ENCODE results near the gene PSORS1C1.
"Not testable (repeated sequence)": the region's sequence is repeated elsewhere in the genome, so short reads cannot be mapped to it uniquely, and the experiment has no call there.

PSORS1C1 gene

DNA sequence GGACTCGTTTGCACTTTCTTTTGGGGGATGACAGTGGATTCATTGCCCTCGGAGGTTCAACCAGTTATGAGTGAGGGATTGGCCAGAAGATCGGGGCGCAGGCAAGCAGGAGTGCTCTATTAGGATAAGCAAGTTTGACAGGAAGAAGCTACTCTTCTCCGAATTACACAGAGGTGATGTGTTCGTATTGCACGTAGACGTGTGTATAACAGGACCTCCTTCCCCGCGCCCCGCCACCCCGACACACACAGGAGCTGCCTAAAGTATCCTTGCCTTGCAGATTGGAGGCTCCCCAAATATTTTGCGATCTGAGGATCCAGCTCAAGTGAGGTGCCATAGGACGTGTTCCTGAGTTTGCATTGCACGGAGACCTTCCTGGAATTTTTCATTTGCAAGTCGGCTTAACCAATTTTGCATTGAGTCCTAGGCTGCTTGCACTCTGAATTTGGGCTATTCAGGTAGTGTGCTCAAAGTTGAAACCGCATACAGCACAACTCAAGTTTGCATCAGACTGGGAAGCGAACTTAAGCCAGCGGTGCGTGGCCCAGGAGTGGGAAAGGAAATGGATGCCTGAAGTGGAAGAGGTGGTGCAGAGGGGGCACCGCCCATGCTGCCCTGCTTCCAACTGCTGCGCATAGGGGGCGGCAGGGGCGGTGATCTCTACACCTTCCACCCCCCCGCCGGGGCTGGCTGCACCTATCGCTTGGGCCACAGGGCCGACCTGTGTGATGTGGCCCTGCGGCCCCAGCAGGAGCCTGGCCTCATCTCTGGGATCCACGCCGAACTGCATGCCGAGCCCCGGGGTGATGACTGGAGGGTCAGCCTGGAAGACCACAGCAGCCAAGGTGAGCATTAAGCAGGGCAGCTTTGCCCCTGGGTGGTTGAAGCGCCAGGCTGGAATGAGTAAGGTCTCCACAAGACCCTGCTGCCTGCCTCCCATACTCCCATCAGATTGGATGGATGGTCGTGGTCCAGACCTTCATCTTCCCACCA lies 44.6 kb downstream of the PSORS1C1 start:
- DNase-seq (ENCODE audit: low read depth) = no peak

DNA sequence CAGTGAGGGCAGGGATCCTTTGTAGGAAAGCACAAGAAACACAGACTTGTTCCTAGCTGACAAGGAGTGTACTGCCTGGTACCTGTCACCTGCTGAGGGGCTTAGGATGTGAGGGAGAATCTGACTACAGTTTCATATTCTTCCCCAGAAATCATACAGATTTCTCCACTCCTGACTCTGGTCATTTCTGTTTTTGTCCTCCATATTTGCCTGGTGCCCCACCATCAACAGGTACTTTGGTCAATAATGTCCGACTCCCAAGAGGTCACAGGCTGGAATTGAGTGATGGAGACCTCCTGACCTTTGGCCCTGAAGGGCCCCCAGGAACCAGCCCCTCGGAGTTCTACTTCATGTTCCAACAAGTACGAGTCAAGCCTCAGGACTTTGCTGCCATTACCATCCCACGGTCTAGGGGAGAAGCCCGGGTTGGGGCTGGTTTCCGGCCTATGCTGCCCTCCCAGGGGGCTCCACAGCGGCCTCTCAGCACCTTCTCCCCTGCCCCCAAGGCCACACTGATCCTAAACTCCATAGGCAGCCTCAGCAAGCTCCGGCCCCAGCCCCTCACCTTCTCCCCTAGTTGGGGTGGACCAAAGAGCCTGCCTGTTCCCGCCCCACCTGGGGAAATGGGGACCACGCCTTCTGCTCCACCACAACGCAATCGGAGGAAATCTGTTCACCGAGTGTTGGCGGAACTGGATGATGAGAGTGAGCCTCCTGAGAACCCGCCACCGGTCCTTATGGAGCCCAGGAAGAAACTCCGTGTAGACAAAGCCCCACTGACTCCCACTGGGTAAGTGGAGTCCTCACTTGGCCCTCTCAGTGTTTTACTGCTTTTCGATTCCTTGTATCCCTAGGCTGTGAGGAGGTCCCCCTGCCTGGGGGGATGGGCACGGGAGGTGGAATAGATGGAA lies 46.9 kb downstream of the PSORS1C1 start:
- DNase-seq (ENCODE audit: low read depth) = no peak

DNA sequence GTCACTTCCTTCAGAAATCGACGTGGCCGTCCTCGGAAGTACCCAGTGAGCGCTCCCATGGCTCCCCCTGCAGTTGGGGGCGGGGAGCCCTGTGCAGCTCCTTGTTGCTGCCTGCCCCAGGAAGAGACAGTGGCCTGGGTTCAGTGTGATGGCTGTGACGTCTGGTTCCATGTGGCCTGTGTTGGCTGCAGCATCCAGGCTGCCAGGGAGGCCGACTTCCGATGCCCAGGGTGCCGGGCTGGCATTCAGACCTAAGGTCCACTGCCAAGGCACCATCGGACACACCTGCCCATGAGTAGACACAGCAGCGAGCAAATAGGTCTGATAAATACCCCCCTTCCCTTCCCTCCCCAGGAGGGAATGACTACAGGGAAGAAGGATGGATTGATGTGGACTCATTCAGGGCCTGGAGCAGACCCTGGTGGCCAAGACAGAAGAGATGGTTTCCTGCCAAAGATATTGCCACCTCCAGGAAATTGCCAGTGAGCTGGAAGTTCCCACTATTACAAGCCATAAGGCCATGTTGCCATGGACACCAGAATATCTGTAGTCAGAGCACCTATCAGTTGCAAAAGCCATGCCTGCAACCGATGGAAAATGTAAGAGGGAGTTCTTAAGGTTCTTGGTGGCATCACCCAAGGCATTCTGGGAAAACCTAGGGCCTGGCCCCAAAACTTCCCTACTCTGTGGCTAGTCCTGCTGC lies 48.0 kb downstream of the PSORS1C1 start:
- DNase-seq (ENCODE audit: low read depth) = no peak

DNA sequence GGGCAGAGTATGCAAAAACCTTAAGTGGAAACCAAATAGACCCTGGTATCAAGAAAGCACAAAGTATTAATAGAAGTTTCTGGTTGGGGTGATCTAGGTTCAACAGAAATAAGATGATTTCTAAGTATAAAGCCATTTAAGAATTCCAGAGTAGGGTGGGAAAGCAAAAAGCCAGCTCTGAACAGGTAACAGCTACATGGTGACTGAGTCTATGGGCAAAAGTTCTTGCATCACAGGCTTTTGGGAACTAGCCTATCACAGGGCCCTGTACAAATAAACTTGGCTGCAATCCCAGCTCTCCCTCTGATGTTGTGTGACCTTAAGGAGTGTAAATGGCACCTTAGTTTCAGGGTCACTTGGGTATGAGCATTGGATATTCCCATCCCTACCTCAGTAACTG lies 49.3 kb downstream of the PSORS1C1 start:
- no peak for DNase-seq (ENCODE audit: low read depth)

DNA sequence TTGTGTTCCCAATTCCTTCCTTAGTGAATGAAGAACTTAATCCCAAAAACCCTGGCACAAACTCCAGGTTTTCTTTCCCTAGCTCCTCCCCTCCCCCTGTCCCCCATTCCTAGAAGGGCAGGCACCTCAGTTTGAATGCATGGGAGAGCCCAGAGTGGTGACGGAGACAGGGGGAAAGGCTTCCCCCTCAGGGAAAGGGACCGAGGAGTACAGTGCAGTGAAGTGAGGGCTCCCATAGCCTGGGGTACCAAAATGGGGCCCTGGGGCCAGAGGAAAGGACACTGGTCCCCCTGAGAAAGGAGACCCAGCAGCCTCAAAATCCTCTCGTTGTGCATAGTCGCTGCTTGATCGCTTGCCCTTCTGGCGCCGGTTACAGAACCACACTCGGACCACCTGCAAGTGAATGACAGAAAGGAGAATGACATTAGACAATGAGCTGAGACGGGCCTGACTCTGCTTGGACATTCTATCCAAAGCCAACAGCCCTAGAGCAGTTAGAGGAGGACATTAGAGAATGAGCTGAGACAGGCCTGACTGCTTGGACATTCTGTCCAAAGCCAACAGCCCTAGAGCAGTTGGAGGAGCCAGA lies 50.0 kb downstream of the PSORS1C1 start:
- not testable (repeated sequence) for DNase-seq (ENCODE audit: low read depth)

DNA sequence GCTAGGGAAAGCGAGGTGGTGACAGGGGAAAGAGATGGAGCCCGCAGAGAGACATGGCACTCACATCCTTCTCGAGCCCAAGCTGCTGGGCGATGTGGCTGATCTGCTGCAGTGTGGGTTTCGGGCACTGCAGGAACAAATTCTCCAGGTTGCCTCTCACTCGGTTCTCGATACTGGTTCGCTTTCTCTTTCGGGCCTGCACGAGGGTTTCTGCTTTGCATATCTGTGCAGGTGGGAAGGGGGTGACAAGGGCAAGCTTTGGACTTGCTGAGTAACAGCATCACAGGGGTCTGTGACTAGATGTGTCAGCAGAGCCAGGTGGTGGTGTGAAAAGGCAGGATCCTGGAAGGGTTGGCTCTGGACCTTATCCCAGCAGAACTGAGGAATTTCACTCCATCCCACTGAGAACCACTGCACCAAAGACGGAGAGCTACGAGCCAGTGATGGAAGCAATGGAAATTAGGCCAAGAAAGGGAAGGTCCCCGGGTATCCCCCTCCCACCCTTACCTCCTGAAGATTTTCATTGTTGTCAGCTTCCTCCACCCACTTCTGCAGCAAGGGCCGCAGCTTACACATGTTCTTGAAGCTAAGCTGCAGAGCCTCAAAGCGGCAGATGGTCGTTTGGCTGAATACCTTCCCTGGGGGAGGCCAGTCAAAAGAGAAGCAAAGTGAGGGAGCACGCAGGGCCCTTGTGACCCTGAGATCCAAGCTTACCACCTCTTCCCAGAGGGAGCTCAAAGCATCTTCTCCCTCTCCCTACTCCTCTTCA lies 50.6 kb downstream of the PSORS1C1 start:
- DNase-seq (ENCODE audit: low read depth) = not testable (repeated sequence)

DNA sequence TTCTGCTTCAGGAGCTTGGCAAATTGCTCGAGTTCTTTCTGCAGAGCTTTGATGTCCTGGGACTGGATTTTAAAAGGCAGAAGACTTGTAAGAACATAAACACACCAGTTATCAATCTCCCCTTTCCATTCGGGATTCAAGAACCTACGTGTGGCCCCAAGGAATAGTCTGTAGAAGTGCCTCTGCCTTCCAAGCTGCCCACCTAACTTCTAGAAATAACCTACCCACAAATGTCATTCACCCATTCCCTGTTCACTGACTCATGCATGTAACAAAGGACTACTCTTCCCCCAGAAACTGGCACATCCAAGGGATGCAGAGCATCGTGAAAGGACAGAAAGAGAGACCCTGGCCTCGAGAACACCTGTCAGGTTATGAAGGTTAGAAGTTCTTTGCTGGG lies 51.4 kb downstream of the PSORS1C1 start:
- DNase-seq (ENCODE audit: low read depth) = no peak

DNA sequence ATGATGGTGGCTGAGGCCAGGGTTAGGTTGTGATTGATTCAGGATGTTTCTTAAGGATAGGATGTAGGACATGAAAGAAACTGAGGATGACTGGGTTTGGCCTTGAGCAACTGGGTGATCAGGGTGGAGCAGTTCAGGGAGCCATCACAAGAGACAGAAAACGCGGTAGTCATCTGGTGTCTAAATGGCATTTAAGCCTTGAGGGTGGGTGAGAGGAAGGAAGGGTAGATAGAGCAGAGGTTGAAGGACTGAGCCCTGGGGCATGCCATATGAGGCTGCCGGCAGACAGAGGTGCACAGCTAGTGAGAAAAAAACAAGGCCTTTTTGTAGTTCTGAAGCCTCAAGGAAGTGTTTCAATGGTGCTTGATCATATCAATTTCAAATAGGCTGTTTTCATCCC lies 54.0 kb downstream of the PSORS1C1 start:
- DNase-seq (ENCODE audit: low read depth) = no peak

DNA sequence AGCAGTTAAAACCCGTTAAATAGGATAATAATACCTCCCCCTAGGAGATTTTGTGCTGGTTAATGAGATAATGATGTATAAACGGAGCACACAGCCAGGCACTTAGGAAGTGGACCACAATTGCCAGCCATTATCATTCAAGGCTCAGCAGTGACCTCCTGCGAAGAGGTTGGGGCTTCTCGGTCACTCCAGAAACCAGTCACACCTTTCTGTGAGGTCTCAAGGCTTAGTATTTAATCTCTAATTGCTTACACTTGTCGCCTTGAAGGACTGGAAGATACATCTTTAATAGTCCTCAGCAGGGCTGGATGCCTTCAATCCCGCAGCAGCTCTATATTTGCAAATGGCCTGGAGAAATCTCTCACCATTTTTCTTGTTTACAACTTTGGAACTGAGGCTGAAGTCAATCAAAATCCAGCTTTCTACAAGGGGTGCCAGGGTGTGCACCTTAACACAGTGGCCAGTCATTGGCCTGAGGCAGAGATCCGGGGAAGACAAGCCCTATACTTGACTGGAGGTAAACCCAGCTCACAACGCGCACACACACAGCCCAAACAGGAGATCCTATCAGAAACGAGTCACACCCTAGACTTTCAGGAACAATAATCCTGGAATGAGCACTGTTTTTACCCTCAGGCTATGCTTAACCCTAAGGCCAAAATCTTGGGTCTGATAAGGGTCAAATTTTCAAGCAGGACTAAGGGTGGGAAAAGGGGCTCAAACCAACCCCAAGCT lies 54.7 kb downstream of the PSORS1C1 start:
- no peak for DNase-seq (ENCODE audit: low read depth)

DNA sequence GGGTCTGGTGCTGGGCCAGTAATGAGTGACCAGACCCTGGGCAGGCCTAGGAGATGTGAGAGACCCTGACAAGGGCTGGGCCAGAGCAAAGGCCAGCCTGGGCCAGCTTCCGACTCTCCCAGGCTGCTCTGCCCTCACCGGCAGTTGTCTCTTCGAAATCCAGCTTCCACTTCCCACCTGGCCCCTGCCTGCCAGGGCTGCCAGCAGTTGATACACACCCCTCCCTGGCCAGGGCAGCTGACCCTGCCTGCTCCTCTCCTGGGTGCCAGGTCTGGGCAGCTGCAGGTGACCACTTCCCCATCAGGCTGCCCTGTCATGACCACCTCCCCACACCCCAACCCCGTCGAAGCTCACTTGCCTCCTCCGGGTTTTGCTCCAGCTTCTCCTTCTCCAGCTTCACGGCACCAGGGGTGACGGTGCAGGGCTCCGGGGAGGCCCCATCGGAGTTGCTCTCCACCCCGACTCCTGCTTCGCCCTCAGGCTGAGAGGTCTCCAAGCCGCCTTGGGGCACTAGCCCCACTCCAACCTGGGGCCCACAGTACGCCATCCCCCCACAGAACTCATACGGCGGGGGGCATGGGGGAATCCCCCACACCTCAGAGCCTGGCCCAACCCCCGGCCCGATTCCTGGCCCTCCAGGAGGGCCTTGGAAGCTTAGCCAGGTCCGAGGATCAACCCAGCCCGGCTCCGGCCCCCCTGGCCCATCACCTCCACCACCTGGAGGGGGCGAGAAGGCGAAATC lies 55.4 kb downstream of the PSORS1C1 start:
- DNase-seq (ENCODE audit: low read depth) = not testable (repeated sequence)

DNA sequence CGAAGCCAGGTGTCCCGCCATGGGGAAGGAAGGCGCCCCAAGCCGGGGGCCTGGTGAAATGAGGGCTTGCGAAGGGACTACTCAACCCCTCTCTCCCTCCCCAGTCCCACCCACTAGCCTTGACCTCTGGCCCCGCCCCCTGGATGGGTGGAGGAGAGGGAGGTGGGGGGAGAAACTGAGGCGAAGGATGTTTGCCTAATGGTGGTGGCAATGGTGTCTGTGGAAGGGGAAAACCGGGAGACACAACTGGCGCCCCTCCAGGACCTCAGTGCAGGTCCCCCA lies 55.9 kb downstream of the PSORS1C1 start, which contains the start of gene POU5F1:
Gene POU5F1, minus strand, starts transcription at position 83 of the 282 bp plus-strand sequence. Its CDS starts 62 bp downstream, at position 21.
- no peak for DNase-seq (ENCODE audit: low read depth)

DNA sequence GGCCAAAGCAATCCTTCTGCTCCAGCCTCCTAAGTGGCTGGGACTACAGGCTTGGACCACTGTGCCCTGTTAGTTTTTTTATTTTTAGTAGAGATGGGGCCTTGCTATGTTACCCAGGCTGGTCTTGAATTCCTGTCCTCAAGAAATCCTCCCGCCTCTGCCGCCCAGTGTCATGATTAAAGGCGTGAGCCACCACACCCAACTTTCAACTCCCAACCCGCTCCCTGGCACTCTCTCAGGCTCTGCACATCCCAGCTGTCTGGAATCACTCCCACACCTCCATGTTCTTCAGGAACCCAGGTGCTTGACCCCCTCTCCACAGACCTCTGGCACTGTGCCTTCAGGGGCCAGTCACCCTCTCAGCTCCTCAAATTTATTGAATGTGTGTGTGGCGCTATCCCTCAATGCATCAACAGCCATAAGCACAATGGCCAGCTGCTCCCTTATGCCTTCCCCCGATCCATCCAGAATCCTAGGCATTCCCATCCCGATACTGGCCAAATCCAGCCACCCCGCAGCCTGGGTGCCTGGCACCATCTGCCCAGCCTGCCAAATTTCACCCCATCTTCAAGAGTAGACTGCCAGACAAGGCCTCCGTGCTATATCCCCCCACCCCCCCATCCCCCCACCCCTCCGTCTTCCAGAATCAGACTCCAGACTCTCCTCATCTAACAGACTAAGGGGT lies 56.5 kb downstream of the PSORS1C1 start:
- DNase-seq (ENCODE audit: low read depth) = no peak

DNA sequence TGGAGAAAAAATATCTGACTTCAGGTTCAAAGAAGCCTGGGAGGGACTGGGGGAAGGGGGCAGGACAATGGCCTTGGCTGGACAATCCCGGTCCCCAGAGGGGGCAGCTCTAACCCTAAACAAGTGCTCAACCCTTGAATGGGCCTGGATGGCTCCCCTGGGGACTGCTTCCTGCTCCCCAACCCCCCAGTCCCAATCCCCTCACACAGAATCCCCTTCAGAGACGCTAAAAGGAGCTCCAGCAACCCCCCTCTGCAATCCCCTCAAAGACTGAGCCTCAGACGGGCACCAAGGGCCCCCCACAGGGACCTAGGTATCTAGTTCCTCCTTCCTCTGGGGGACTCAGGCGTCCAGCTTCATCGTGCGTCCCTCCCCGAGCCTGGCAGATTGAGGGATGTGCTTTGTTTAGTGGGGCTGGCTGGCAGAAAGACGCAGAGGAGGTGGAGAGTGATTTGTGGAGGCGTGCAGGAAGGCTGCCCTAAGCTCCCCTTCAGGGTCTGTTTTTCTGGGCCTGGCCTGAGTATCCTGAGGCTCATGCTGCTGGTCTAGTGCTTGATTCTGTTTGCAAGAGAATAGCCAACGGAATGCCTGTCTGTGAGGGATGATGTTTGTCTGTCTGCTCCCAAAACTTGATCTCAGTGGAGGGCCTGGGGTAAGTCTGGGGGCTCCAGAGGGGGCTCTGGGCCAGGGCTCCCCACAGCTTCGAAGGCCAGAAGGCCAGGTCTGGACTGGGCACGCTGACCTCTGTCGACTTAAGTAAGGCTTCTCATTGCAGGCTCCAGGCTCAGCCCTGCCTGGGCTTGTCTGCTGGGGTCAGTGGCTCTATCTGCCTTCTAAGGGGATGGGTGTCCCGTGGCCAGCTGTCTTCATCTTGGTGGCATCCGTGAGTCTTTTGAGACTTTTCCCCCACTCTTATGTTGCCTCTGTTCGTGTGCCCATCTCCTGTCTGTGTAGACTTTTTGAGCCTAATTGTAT lies 57.6 kb downstream of the PSORS1C1 start:
- DNase-seq (ENCODE audit: low read depth) = no peak

DNA sequence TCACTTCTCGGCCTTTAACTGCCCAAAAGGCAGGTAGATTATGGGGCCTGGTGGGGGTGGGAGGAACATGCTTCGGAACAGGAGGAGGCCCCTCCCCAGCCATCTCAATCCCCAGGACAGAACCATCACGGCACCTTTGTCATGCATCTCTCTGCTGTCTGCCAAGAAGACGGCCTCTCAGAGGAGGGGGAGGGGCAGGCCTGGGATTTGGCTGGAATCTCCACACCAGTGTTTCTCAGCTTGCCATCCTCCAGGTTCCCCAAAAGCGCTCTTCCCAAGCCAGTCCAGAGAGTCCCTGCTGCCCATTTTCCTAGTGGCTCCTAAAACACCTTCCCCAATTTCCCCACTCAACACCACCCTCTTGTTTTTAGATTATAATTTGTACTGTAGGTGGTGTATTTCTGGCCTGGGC lies 58.4 kb downstream of the PSORS1C1 start:
- no peak for DNase-seq (ENCODE audit: low read depth)

DNA sequence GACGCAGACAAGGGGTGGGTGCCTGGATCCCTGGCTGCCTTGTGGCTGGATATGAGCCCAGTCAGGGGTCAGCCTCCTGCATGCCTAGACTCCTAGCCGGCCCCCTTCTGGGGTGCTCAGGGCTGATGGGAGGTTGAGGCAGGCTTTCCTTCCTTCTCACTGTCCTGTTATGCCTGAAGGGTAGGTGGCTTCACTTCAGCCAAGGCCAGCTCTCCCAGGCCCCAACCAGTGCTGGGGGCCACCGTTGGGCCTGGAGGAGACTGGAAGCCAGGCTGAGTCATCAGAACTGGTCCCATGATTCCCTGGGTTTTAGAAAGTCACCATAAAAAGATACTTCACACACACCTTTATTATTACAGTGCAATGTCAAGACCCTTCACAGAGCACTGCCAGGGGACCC lies 58.8 kb downstream of the PSORS1C1 start:
- no peak for DNase-seq (ENCODE audit: low read depth)

DNA sequence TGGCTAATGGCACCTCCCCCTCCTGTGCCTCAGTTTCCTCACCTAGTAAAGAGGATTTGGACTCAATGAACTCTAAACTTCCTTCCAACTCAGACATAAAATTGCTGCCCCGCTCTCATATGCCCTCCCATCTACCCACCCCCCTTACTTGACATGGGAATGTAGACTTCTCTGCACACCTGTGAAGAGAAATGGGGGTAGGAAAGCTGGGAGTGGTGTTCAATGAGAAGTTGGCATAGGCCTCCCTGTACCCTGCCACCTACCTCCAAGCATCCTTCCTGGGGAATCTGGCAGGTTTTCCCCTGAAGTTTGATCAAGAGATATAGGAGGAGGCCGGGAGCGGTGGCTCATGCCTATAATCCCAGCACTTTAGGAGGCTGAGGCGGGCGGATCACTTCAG lies 59.8 kb downstream of the PSORS1C1 start:
- DNase-seq (ENCODE audit: low read depth) = no peak

DNA sequence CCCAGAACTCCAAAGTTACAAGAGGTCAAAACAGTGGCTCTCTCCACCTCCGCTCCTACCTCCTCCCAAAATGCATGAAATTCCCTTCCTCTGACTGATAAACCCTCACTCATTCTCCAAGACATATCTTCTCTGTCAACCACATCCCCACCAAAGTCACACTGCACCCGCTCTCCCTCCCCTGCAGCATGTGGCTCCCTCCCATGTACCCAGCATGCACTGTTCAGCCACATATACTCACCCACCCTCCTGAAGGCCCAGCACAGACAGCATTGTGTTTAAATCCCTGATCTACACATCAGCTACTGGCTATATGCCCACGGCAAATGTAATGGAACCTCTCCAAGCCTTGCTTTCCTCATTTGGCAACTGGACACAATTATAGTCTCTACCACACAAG lies 61.4 kb downstream of the PSORS1C1 start:
- no peak for DNase-seq (ENCODE audit: low read depth)

Data from stimulated activated CD8-positive, alpha-beta memory T cell treated with anti-CD3 and anti-CD28 coated beads, Interleukin-15, amount 100 ng/mL, for 24 hours (primary cell).